HS-27A (cell line): Measurements from ENCODE around the gene ZACN.
"Not testable (repeated sequence)": the region's sequence is repeated elsewhere in the genome, so short reads cannot be mapped to it uniquely, and the experiment has no call there.

Experiments
- DNase-seq: peaks from one replicate; pipeline ENCODE4 v3.0.0-alpha.2; 2012; ENCODE audit warnings: low read depth, missing footprints

Gene ZACN

DNA sequence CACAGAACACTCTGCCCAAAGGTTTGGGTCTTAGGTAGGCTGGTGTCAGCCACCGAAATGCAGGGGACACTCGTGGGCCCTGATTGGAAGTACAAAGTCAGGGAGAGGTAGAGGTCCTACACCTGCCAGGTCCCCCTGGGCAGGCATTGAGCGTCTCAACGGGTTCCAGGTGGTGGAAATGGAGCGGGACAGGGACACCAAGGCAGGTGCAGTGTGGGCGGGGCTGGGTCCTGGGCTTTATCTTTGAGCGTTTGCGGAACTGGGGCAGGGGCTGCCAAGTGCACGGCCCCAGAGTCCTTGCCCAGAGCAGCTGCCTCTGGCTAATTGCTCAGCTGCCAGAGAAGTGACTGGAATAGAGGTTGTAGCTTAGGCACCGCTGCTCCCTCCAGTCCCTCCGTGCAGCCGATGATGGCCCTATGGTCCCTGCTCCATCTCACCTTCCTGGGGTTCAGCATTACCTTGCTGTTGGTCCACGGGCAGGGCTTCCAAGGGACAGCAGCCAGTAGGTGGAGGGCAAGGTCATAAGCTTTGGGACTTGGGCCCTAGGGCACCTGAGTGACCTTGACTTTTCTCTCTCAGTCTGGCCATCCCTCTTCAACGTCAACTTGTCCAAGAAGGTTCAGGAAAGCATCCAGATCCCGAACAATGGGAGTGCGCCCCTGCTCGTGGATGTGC is at the start of gene ZACN:
TSS of gene ZACN (plus strand) at position 323 of the 675 bp plus-strand sequence. CDS start at position 406, 83 bp downstream.
- no peak for DNase-seq

- DNase-seq = no peak
These were observed 46.8 kb upstream of the ZACN start for GRCh38 chr17:76032073-76032779.

DNA sequence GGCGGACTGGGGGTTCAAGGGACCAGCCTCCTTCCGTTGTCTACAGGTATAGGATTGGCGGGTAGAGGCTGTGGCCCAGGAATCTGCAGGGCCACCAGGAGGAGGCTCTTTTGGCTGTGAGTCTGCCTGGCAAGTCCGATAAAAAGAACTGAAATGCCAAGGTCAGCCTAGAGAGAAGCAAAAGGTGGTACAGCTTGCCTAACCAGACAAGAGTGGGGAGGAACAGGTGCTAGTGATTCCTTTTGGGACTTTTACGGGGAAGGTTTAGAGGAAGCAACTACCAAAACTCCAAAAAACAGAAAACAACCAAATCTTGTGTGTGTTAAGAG is 46.2 kb upstream of the ZACN start:
- DNase-seq = no peak

DNA sequence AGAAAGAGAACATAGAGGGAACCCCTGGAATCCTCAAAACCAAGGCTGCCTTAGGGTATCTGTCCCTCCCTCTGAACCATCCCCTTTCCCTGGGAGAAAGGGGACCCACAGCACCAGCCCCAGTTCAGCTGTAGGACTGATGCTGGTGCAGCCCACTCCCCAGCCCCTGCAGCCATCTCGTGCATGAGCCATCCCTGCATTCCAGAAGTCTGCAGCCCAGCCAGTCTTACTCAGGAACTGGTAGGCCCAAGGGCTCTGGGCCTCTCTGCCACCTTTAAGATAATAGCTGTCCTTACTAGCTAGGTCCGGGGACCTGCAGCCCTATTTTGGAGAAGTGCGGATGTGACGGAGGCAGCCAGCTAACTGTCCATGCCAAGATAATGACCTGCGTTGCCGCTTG is 45.8 kb upstream of the ZACN start:
- DNase-seq = no peak

- DNase-seq = no peak
These were observed 44.3 kb upstream of the ZACN start for GRCh38 chr17:76034428-76035350.

- DNase-seq = no peak
These were observed 42.3 kb upstream of the ZACN start for GRCh38 chr17:76036497-76037261.

- no peak for DNase-seq
These were observed 40.9 kb upstream of the ZACN start for GRCh38 chr17:76038050-76038449.

- no peak for DNase-seq
These were observed 39.9 kb upstream of the ZACN start for GRCh38 chr17:76039121-76039520.

DNA sequence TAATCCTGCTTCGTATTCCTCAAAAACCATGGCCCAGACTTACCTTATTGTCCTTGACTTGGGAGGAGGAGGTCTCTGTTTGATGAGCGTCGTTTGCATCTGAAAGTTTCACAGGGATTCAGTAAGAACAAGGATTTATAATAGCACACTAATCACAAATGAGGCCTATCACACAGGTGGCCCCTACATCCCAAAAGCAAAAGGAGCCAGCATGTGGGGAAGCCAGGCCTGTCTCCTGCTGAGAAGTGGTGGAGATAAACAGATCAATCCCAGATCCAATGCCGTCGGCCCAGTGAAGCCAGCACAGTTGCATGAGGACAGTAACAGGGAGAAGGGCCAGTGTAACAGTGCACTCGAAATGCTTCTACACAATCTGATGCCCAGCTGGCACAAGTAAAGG is 38.6 kb upstream of the ZACN start:
- DNase-seq = no peak

DNA sequence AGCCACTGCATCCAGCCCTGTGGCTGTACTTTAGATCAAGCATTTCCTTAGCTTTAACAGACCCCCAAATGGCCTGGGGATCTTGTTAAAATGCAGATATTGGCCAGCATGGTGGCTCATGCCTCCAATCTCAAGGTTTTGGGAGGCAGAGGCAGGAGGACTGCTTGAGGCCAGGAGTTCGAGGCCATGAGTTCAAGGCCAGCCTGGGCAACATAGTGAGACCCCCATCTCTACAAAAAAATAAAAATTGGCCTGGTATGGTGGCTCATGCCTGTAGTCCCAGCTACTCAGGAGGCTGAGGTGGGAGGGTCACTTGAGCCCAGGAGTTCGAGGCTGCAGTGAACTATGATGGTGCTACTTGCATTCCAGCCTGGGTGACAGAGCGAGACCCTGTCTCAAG is 36.1 kb upstream of the ZACN start:
- DNase-seq = not testable (repeated sequence)

GRCh38 chr17:76044475-76045007 is 34.4 kb upstream of the ZACN start:
- DNase-seq = not testable (repeated sequence)

DNA sequence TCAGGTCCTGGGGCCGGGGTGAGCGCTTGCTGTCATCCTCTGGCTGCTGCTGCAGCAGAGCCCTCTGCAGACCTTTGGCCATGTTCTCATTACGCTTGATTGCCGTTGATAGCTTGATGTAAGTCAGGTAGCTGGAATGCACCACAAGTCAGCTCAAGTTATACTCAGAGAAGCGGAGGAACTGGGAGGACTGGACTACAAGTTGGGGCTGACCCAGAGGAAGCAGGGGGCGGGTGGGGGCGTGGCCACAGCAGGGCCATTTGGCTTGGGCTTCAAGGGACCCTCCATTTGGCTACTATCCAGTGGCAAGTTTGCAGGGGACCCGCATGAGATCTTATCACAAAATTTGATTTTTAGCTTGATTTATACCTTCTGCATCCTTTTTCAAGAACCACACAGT is 32.9 kb upstream of the ZACN start:
- DNase-seq = no peak

- DNase-seq = no peak
These were observed 30.9 kb upstream of the ZACN start for GRCh38 chr17:76048025-76048605.

- no peak for DNase-seq
These were observed 30.3 kb upstream of the ZACN start for GRCh38 chr17:76048711-76049110.

GRCh38 chr17:76049239-76049638 is 29.7 kb upstream of the ZACN start:
- DNase-seq = no peak

- no peak for DNase-seq
These were observed 29.0 kb upstream of the ZACN start for GRCh38 chr17:76049836-76050537.

- DNase-seq = no peak
These were observed 28.2 kb upstream of the ZACN start for GRCh38 chr17:76050538-76051467.

DNA sequence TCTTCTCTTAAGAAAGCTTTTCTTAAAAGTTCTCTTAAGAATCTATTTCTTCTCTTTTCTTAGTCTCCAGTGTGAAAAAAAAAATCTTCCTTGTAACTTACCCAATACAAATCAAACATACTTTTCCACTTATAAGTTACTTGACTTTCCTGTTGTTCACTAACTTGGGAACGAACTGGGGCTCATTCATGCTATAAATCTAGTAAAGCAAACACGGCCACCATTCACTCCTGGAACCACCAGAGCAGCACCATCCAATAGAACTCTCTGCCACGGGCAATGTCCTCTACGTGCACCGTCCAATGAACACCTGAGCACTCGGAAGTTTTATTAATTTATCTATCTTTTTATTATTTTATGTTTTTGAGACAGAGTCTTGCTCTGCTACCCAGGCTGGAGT is 27.4 kb upstream of the ZACN start:
- DNase-seq = no peak

DNA sequence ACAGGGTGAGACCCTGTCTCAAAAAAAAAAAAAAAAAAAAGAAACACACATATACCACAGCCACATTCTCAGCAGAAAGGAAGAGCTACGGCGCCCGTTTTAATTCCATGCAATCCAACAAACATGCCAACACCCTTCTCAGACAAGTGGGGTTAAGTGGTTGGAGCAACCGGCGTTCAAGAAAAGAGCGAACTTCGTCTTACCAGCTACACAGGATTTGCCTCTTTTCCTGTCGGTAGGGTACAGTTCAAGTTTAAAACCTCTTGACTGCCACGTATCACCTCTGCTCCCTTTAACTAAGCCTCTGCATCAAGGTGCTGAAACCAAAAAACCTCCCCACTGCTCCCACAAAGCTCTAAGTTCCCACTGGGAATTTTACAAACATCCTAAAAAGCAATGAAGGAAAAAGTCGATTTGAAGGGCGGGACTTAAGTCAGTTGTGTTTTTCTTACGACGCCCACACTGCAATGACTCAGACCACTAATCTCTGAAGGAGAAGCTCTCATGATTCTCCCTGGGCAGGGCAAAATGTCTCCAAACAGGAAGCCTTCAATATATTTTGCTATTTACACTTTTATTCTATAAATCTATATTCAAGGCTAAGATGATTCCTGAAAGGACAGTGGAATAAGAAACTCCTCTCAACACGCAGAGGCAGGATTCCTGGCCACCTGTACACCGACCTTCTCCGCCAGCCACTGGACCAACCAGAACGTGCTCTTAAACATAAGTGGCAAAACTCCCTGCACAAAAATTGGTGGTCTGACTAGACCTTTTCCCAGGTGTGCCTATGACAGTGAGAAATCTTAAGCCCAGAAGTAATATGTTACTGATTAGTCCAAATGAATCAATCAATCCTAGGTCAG is 25.5 kb upstream of the ZACN start:
- no peak for DNase-seq
